H9 (cell line): ENCODE measurements around the gene NT5DC4. TPM values are rescaled to one million over a fixed set of nuclear protein-coding genes. Genes with fewer than 3 reads are reported as not detected.

Experiments
- DNase-seq: peaks from one replicate; pipeline ENCODE4 v3.0.0-alpha.2; 2017
- H2AFZ ChIP-seq: one replicate; pipeline ENCODE4 v1.6.1; 2013; ENCODE audit warnings: mild to moderate bottlenecking, low read length, control low read depth, moderate library complexity
- H2AK5ac ChIP-seq: 2 replicates; pipeline ENCODE4 v1.6.1; 2013; ENCODE audit warnings: low read length, control low read depth, mixed read lengths; ENCODE audit not compliant: insufficient read length
- H2BK120ac ChIP-seq: one replicate; pipeline ENCODE4 v1.6.1; 2013; ENCODE audit warnings: low read depth, mild to moderate bottlenecking, low read length, control low read depth, inconsistent platforms; ENCODE audit not compliant: poor library complexity, severe bottlenecking
- H2BK12ac ChIP-seq: 2 replicates; pipeline ENCODE4 v1.6.1; 2013; ENCODE audit warnings: low read length, control low read depth, mixed read lengths, low read depth; ENCODE audit not compliant: insufficient read length
- H2BK15ac ChIP-seq: 2 replicates; pipeline ENCODE4 v1.6.1; 2013; ENCODE audit warnings: low read depth, low read length, control low read depth
- H2BK20ac ChIP-seq: one replicate; pipeline ENCODE4 v1.6.1; 2013; ENCODE audit warnings: low read depth, mild to moderate bottlenecking, low read length, control low read depth, inconsistent platforms; ENCODE audit not compliant: poor library complexity, severe bottlenecking
- H2BK5ac ChIP-seq: 2 replicates; pipeline ENCODE4 v1.6.1; 2013; ENCODE audit warnings: low read length, control low read depth, mixed read lengths; ENCODE audit not compliant: insufficient read length
- H3K14ac ChIP-seq: 2 replicates; pipeline ENCODE4 v1.6.1; 2013; ENCODE audit warnings: low read length, control low read depth; ENCODE audit not compliant: insufficient read depth
- H3K18ac ChIP-seq: 2 replicates; pipeline ENCODE4 v1.6.1; 2013; ENCODE audit warnings: low read depth, mild to moderate bottlenecking, mixed read lengths, low read length, control low read depth; ENCODE audit not compliant: insufficient read length
- H3K23ac ChIP-seq: 2 replicates; pipeline ENCODE4 v1.6.1; 2013; ENCODE audit warnings: low read length, control low read depth, mixed read lengths, low read depth; ENCODE audit not compliant: insufficient read length
- H3K23me2 ChIP-seq: 2 replicates; pipeline ENCODE4 v1.6.1; 2013; ENCODE audit warnings: low read depth, mild to moderate bottlenecking, mixed read lengths, low read length, control low read depth; ENCODE audit not compliant: insufficient read length, poor library complexity, severe bottlenecking
- H3K27ac ChIP-seq: 2 replicates; pipeline ENCODE4 v1.5.1; 2013; ENCODE audit warnings: low read length, control low read depth, mixed read lengths, low read depth; ENCODE audit not compliant: insufficient read length
- H3K27me3 ChIP-seq: 2 replicates; pipeline ENCODE4 v1.6.1; 2013; ENCODE audit warnings: low read length, control low read depth, inconsistent platforms; ENCODE audit not compliant: insufficient read depth
- H3K4ac ChIP-seq: 2 replicates; pipeline ENCODE4 v1.6.1; 2013; ENCODE audit warnings: low read depth, mild to moderate bottlenecking, control low read depth, inconsistent platforms, low read length, moderate library complexity
- H3K4me1 ChIP-seq: 2 replicates; pipeline ENCODE4 v1.6.1; 2013; ENCODE audit warnings: low read length, control low read depth, inconsistent platforms; ENCODE audit not compliant: insufficient read depth
- H3K4me2 ChIP-seq: 2 replicates; pipeline ENCODE4 v1.6.1; 2013; ENCODE audit warnings: low read length, control low read depth, mixed read lengths; ENCODE audit not compliant: insufficient read length, insufficient read depth
- H3K56ac ChIP-seq: 2 replicates; pipeline ENCODE4 v1.6.1; 2013; ENCODE audit warnings: low read depth, mild to moderate bottlenecking, mixed read lengths, low read length, control low read depth; ENCODE audit not compliant: insufficient read length
- H3K79me1 ChIP-seq: 2 replicates; pipeline ENCODE4 v1.6.1; 2013; ENCODE audit warnings: low read depth, mild to moderate bottlenecking, moderate library complexity, low read length, control low read depth, inconsistent platforms; ENCODE audit not compliant: insufficient read depth, poor library complexity, severe bottlenecking
- H3K79me2 ChIP-seq: 2 replicates; pipeline ENCODE4 v1.6.1; 2013; ENCODE audit warnings: low read length, control low read depth, inconsistent platforms; ENCODE audit not compliant: insufficient read depth
- H3K9ac ChIP-seq: 2 replicates; pipeline ENCODE4 v1.6.1; 2013; ENCODE audit warnings: low read length, control low read depth, mixed read lengths; ENCODE audit not compliant: insufficient read length; ENCODE audit errors: extremely low read depth
- H3K9me3 ChIP-seq: one replicate; pipeline ENCODE4 v1.6.1; 2013; ENCODE audit warnings: low read depth, low read length, inconsistent platforms; ENCODE audit not compliant: control insufficient read depth
- H3T11ph ChIP-seq: one replicate; pipeline ENCODE4 v1.6.1; 2013; ENCODE audit warnings: mild to moderate bottlenecking, low read length, control low read depth, inconsistent platforms
- H4K20me1 ChIP-seq: one replicate; pipeline ENCODE4 v1.6.1; 2013; ENCODE audit not compliant: control insufficient read depth, insufficient read length, insufficient read depth
- H4K5ac ChIP-seq: 2 replicates; pipeline ENCODE4 v1.6.1; 2013; ENCODE audit warnings: low read depth, mild to moderate bottlenecking, mixed read lengths, low read length, control low read depth; ENCODE audit not compliant: insufficient read length
- H4K8ac ChIP-seq: replicated peaks from 2 replicates; pipeline ENCODE4 v1.6.1; 2013; ENCODE audit warnings: low read length, control low read depth, mixed read lengths, low read depth; ENCODE audit not compliant: insufficient read length
- H4K91ac ChIP-seq: 2 replicates; pipeline ENCODE4 v1.6.1; 2013; ENCODE audit warnings: low read depth, mild to moderate bottlenecking, moderate library complexity, mixed read lengths, low read length, control low read depth; ENCODE audit not compliant: insufficient read length
- H3K27ac Mint-ChIP-seq, 3 experiments: 2 replicates in 2 of 3; 3 replicates in 1 of 3; pipeline ENCODE4 v1.8.0; 2020 to 2021; ENCODE audit warnings: mixed read lengths in 3 of 3, mild to moderate bottlenecking in 1 of 3, moderate library complexity in 1 of 3
- H3K27me3 Mint-ChIP-seq: 2 replicates; pipeline ENCODE4 v1.8.0; 2021; ENCODE audit warnings: low read depth, mild to moderate bottlenecking, moderate library complexity, mixed read lengths
- H3K36me3 Mint-ChIP-seq, 3 experiments: 2 replicates in 2 of 3; 3 replicates in 1 of 3; pipeline ENCODE4 v1.8.0; 2020 to 2021; ENCODE audit warnings: low read depth in 3 of 3, mixed read lengths in 3 of 3; ENCODE audit not compliant: insufficient read depth in 1 of 3
- H3K4me1 Mint-ChIP-seq, 2 experiments: 2 replicates each; pipeline ENCODE4 v1.8.0; 2020; ENCODE audit warnings: mixed read lengths in 2 of 2
- H3K4me3 Mint-ChIP-seq, 2 experiments: 2 replicates in 1 of 2; 3 replicates in 1 of 2; pipeline ENCODE4 v1.8.0; 2020 to 2021; ENCODE audit warnings: mild to moderate bottlenecking in 2 of 2, mixed read lengths in 2 of 2, moderate library complexity in 1 of 2
- H3K9me3 Mint-ChIP-seq, 2 experiments: 2 replicates in 1 of 2; 3 replicates in 1 of 2; pipeline ENCODE4 v1.8.0; 2020; ENCODE audit warnings: mild to moderate bottlenecking in 2 of 2, mixed read lengths in 2 of 2, moderate library complexity in 1 of 2
- WGBS: extraction: QIAGEN DNeasy Blood & Tissue Kit; methylation state at CpG from one replicate; pipeline ENCODE4 v1.1.7; 2013; ENCODE audit warnings: missing lambda C conversion rate, low lambda C conversion rate, mixed read lengths; ENCODE audit not compliant: insufficient read length; ENCODE audit errors: extremely low coverage; 5-methylcytosine and 5-hydroxymethylcytosine counted together
- total RNA-seq: library from RNA; stranded (reverse); gene quantifications from 2 replicates; pipeline ENCODE4 v1.2.1, GENCODE V29; 2021
- TF ChIP-seq, protein P1 (sequence below): fragments of 200-600 bp; sonication (generic); conservative IDR thresholded peaks from 3 replicates; pipeline ENCODE4 v1.8.0; 2021; ENCODE audit warnings: antibody characterized with exemption, mild to moderate bottlenecking

The NT5DC4 gene
- total RNA-seq, 1 experiment from 2014 or later, result not detected

DNA sequence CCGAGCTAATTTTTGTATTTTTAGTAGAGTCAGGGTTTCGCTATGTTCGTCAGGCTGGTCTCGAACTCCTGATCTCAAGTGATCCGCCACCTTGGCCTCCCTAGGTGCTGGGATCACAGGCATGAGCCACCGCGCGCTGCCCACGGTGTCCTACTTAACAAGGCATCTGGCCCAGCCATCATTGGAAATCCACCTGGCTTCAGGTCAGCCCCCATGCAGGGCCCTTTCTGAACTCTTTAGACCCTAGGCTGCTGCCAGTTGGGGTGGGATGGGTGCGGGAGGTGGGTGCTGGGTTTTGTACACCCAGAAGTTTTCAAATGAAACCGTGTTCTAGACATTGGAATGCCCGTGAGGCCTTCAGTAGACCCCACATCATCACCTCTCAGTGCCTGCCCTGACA, 26.6 kb upstream of the NT5DC4 start:
- Histone ChIP-seq H3K4me2 (no peak overlapping the region), H3T11ph (no peak overlapping the region), H3K56ac (no peak overlapping the region), H2AFZ (no peak overlapping the region), H3K4me1 (peaks cover 2% of the 10 kb centered on the region; the same call in 1 of the 2 replicates), H2BK5ac (no peak overlapping the region), H3K9ac (no peak overlapping the region), H4K5ac (no peak overlapping the region), H2BK15ac (no peak overlapping the region), H4K20me1 (no peaks in the 10 kb centered on the region), H2AK5ac (no peak overlapping the region), H3K23ac (no peak overlapping the region), H3K79me1 (no peaks in the 10 kb centered on the region), H3K14ac (no peak overlapping the region; the same call in 1 of the 2 replicates), H3K9me3 (no peaks in the 10 kb centered on the region), H4K91ac (no peak overlapping the region), H2BK120ac (no peak overlapping the region), H3K18ac (no peak overlapping the region), H4K8ac (no peak overlapping the region), H3K79me2 (no peaks in the 10 kb centered on the region), H3K27me3 (no peaks in the 10 kb centered on the region), H2BK12ac (no peak overlapping the region), H3K23me2 (no peaks in the 10 kb centered on the region), H2BK20ac (no peak overlapping the region), H3K27ac (no peak overlapping the region), H3K4ac (no peak overlapping the region)
- no peaks in the 10 kb centered on the region; the same call in 1 of the 2 replicates for H3K27me3 Mint-ChIP-seq
- no peak for DNase-seq
- H3K36me3 Mint-ChIP-seq, result no peaks in the 10 kb centered on the region
- TF ChIP-seq, protein P1, sequence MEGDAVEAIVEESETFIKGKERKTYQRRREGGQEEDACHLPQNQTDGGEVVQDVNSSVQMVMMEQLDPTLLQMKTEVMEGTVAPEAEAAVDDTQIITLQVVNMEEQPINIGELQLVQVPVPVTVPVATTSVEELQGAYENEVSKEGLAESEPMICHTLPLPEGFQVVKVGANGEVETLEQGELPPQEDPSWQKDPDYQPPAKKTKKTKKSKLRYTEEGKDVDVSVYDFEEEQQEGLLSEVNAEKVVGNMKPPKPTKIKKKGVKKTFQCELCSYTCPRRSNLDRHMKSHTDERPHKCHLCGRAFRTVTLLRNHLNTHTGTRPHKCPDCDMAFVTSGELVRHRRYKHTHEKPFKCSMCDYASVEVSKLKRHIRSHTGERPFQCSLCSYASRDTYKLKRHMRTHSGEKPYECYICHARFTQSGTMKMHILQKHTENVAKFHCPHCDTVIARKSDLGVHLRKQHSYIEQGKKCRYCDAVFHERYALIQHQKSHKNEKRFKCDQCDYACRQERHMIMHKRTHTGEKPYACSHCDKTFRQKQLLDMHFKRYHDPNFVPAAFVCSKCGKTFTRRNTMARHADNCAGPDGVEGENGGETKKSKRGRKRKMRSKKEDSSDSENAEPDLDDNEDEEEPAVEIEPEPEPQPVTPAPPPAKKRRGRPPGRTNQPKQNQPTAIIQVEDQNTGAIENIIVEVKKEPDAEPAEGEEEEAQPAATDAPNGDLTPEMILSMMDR, result no peak
- WGBS, result no CpG with 5 or more reads among the region's 12 CpGs
- no peak overlapping the region for H3K27ac Mint-ChIP-seq
- H3K9me3 Mint-ChIP-seq, result no peaks in the 10 kb centered on the region
- H3K4me3 Mint-ChIP-seq, result no peak overlapping the region
- H3K4me1 Mint-ChIP-seq, result peaks cover 8% of the 10 kb centered on the region in 2 experiments
